Sciatic nerve (tissue), 2 donors: ENCODE measurements around the gene CEP85. TPM values are rescaled to one million over a fixed set of nuclear protein-coding genes. Genes with fewer than 3 reads are reported as not detected.

Experiments used
- ATAC-seq: fragments of 200-7000 bp; cut with Tn5 transposase; one replicate; pipeline ENCODE4 v1.9.1; 2020; ENCODE audit warnings: mild to moderate bottlenecking, moderate library complexity
- DNase-seq: peaks from one replicate; pipeline ENCODE4 v3.0.0-alpha.2; 2020; ENCODE audit warnings: low spot score
- intact Hi-C: fragments of 100-400 bp; cut with DNase I; formaldehyde crosslinking; loops from one replicate; pipeline ENCODE4 v1.14.2; 2022
- total RNA-seq: library from RNA; stranded (reverse); fragmentation: NEBNext Ultra II Directional; extraction: Animal tissue kit (Norgen Biotek cat#: 25700); gene quantifications from one replicate; pipeline ENCODE4 v1.2.1, GENCODE V29; 2021
- donor health status: DM: no; HTN: no; CAD: no.
- donor health status: DM: no; HTN: no; CAD: no.

The CEP85 gene, protein sequence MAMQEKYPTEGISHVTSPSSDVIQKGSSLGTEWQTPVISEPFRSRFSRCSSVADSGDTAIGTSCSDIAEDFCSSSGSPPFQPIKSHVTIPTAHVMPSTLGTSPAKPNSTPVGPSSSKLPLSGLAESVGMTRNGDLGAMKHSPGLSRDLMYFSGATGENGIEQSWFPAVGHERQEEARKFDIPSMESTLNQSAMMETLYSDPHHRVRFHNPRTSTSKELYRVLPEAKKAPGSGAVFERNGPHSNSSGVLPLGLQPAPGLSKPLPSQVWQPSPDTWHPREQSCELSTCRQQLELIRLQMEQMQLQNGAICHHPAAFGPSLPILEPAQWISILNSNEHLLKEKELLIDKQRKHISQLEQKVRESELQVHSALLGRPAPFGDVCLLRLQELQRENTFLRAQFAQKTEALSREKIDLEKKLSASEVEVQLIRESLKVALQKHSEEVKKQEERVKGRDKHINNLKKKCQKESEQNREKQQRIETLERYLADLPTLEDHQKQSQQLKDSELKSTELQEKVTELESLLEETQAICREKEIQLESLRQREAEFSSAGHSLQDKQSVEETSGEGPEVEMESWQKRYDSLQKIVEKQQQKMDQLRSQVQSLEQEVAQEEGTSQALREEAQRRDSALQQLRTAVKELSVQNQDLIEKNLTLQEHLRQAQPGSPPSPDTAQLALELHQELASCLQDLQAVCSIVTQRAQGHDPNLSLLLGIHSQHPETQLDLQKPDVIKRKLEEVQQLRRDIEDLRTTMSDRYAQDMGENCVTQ
- total RNA-seq, result 17.6 TPM

DNA sequence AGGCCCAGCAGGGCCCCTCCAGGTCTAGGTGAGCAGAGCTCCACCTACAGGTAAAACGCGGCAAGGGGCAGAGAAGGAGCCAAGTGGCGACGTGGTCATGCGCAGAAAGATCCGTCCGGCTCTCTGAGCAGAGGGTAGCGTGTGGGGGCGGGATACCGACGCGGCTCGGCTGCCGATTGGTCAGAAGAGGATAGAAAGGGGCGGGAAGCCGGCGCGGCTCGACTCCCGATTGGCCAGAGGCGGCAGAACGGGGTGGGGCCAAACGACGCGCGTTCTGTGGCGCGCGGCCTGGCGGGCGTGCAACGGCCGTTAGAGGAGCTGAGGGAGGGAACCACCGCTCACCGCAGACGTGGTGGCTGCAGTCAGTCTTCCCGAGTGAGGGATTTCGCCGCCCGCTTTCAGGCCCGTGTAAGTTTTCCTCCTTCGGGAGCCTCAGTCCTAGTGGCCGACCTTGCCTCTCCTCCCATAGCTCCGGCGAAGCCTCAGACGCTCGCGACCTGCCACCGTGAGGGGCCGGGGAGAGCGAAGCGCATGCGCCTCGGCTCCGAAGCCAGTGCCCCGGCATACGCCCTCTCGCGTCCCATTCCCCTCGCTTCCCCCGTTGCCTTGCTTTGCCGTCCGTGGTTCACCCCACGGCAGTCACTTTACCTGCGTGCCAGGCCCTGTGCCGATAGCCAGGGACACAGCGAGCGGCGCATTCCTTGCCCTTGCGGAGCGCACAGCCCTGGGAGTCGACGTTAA, at the start of gene CEP85:
Gene CEP85 (plus strand): TSS at position 298 of the 741 bp plus-strand sequence. CDS start 5,584 bp downstream, outside the sequence.
- ATAC-seq (peak; percentile 100), DNase-seq (peak; percentile 99)
- intact Hi-C loops, result no loop called here

DNA sequence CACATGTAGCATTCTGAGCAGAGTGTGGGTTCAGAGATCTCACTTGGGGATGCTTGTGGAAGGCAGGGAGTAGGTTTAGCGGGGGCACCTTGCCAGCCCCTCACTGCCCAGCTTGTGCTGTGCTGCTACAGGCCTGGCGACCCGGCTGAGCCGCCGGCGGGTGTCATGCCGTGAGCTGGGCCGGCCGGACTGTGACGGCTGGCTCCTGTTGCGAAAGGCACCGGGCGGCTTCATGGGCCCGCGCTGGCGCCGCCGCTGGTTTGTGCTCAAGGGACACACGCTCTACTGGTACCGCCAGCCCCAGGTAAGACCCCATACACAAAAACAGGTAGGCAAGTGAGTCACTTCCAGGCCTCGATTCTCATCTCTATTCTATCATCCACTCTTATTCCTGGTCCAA, 49.1 kb upstream of the CEP85 start:
- intact Hi-C loops, result no loop called here
- no peak for ATAC-seq
- no peak for DNase-seq

DNA sequence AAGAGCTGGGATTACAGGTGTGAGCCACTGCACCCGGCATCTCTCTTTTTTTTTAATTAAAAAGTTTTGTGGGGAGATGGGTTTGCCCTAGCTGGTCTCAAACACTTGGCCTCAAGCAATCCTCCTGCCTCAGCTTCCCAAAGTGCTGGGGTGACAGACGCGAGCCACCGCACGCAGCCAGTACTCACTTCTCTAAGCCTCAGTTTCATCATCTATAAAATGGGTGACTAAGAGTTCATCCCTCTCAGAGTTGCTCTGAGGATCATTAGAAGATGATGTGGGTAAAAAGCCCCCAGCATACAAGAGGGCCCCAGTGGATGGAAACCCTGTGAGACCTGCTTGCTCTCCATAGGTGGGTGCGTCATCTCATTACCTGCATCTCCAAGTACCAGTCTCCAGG, 46.1 kb upstream of the CEP85 start:
- DNase-seq (no peak), ATAC-seq (no peak)
- intact Hi-C loops, result no loop called here

DNA sequence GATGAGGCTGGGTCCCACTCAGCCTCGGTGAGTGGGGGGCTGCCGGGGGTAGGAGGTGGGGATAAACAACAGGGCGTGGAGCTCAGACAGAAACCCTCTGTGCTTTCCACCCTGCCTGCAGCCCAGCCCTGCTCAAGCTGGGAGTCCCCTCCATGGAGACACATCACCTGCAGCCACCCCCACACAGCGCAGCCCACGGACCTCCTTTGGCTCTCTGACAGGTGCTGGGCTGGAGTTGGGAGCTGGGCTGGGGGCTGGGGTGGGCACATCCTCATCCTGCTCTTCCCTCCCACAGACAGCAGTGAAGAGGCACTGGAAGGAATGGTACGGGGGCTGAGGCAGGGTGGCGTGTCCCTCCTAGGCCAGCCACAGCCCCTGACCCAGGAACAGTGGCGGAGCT, 45.5 kb upstream of the CEP85 start:
- ATAC-seq (peak; percentile 17), DNase-seq (no peak)
- intact Hi-C loops, result no loop called here

DNA sequence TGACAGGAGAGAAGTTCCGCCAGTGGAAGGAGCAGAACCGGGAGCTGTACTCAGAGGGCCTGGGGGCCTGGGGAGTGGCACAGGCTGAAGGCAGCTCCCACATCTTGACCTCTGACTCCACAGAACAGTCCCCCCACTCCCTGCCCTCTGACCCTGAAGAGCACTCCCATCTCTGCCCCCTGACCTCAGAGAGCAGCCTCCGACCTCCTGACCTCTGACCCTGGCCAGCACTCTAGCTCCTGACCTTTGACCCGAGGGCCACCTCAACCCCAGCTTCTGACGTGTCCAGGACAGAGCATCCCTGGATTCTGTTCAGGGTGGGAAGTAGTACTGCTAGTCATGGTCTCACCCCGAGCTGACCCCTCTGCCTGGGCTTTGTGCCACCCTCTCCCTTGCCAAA, 44.7 kb upstream of the CEP85 start:
- intact Hi-C loops, result no loop called here
- DNase-seq (no peak), ATAC-seq (no peak)

DNA sequence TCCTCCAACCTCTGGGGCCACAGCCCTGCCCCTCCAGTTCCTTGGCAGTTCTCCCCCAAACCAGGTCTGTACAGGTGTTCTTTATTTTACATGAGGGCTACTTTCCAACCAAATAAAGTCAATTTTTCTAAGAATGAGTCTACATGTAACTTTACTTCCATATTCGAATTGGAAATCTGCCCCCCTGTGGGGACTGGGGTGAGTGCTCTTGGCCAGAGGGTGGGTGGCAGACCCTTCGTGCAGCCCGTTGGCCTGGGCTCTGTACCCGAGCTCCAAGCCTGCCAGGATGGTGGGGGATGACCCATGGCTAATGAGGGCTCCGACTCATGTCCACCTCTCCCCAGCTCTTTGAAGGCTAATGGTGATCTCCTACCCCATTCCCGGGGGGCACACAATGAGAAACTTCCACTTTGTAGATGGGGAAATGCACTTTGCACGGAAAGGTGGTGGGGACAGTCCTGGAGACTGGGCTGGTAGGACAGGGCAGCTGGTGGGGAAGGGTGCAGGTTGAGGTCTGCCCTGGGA, 44.2 kb upstream of the CEP85 start:
- intact Hi-C loops, result no loop called here
- ATAC-seq (no peak), DNase-seq (no peak)

DNA sequence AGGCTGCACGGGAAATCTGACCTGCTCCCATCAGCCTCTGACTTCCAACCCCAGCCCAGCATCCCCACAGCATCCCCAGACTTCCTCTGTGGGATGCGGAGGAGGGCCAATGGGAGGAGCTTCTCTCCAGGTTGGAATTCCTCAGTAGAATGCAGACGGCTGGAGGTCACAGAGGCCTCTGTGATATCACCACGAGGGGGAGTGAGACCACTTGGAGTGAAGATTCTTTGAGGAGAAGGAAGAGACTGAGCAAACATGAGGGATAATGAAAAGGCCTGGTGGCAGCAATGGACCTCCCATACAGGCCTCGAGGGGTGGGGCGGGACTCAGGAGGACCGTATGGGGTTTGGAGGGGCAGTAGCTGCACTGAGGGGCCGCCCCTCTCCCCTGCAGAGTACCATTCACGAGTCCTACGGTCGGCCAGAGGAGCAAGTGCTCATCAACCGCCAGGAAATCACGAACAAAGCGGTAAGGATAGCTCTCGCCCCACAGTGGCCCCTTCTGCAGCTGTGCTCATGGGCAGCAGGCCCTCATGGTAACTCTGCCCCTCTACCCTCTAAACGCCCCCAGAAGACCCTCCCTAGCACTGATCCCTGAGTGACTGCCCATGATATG, 43.5 kb upstream of the CEP85 start, which contains the start of gene CATSPER4:
Gene CATSPER4 (plus strand): TSS at position 230 of the 615 bp plus-strand sequence. CDS start 26 bp downstream, at position 256.
- no peak for ATAC-seq
- intact Hi-C loops, result no loop called here

DNA sequence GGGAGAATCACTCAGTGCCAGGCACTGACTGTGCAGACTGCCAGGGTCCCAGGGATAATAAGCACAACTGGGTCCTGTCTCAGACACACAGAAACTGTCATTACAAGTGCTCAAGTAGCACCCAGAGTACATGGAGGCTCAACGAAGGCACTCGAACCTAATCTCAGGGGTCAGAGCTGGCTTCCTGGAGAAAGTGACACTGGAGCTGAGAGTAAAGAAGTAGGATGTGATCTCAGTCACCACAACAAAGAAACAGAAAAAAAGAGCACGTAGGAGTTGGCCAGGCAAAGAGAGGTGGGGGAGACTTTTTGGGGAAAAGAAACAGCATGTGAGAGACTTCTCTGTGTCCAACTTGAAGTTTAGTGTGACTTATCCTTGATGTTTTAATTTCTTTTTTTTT, 42.3 kb upstream of the CEP85 start:
- intact Hi-C loops, result no loop called here
- ATAC-seq, result no peak
- DNase-seq, result no peak

More for the DNA sequence above, 43.5 kb upstream of the CEP85 start, which contains the start of gene CATSPER4:
- DNase-seq, result no peak

DNA sequence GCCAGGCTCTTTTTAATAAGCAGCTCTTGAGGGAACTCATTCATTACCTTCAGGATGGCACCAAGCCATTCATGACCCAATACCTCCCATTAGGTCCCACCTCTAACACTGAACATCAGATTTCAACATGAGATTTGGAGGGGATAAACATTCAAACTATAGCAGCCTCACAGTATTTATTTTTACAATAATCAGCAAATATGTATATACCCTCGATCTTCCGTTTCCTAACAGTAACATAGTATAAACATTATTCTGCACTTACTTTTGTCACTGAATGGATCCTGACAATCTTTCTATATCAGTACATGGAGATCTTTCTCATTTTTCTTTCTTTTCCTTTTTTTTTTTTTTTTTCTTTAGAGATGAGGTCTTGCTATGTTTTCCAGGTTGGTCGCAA, 38.2 kb upstream of the CEP85 start:
- intact Hi-C loops, result no loop called here
- DNase-seq (no peak), ATAC-seq (no peak)

DNA sequence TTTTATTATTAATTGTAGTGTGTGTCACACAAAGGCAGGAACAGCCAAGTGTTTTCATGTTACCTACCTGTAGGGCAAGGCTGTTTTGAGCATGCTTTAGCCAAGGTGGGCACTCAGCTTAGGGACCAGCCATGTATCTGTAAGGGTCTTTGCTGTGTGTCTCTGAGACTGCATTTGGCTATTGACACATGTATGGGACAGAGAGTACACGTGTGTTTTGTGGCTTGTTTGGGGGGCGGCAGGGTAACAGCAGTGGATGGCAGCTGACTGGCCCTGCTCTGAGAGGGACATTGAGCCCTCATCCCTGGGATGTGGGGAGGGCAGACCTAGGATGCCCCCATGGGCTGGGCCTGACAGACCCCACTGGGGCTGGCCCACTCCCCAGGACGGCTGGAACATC, 36.7 kb upstream of the CEP85 start:
- no peak for ATAC-seq
- no peak for DNase-seq
- intact Hi-C loops, result no loop called here

DNA sequence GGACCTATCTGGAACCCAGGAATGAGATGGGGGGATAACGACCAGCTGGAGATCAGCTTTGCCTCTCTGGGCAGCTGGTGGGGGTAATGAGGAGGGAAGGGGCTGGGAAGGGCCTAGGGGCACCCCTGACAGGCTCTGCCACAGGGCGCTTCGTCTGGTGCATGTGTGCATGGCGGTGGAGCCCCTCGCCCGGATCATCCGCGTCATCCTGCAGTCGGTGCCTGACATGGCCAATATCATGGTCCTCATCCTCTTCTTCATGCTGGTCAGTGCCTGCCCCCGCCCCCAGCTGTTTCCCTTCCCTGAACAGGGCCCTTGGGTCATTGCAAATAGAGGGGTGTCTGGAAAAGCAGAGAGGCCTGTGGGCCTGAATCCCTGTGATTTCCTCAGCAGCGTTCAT, 36.2 kb upstream of the CEP85 start:
- ATAC-seq, result no peak
- DNase-seq, result no peak
- intact Hi-C loops, result no loop called here

DNA sequence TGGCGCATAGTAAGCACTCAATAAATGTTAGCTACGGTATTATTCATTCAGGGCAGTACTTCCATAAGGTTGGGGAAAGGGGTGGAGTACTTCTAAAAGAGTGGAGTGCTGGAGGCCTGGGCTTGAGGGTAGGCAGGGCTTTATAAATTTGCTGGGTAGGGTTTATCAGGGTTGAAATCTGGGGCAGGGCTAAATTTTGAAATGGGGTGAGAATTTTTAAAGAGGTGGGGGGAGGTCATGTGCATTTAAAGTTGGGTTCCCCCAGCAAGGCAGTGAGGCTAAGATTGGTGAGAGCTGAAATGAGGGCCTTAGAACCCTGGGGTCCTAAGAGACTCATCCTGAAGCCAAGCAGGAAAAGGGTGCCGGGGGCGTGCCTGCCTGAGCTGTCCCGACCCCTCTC, 33.6 kb upstream of the CEP85 start:
- intact Hi-C loops, result loop anchor here (5.0 kb wide), 1 partner anchor 1268 kb away; the partner anchor contains the start of gene RUNX3
- no peak for ATAC-seq
- DNase-seq, result no peak

DNA sequence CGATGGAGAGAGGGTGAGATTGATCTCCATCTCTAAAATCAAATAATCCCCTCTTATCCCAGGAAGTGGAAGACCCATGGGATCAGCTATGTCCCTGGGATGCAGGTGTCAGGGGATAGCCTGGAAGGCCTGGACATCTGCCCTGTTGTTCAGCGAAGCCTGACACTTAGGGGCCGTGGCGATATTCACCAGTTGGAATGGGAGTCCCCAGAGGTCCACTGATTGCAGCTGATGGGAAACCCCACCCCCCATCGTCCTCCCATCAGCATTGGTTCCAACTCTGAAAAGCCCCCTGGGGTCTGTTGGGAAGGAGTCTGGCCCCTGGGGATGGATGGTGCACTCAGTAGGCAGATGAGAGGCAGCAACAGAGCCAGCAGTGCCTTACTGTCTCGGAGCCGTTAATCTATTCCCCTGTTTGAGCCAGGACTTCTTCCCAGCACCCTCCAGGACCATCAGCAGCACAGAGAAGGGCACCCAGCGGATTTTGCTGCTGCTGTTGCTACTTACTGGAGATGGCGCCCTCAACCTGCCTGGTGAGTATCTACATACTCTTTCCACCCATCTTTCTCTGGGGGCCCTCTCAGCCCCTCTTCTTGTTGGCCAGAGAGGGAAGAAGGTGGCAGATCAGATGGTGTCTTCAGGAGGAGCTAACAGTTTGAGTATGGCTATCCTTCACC, 30.2 kb upstream of the CEP85 start:
- DNase-seq (no peak), ATAC-seq (no peak)
- intact Hi-C loops, result loop anchor here (5.0 kb wide), 1 partner anchor 1271 kb away; the partner anchor contains the start of gene RUNX3

DNA sequence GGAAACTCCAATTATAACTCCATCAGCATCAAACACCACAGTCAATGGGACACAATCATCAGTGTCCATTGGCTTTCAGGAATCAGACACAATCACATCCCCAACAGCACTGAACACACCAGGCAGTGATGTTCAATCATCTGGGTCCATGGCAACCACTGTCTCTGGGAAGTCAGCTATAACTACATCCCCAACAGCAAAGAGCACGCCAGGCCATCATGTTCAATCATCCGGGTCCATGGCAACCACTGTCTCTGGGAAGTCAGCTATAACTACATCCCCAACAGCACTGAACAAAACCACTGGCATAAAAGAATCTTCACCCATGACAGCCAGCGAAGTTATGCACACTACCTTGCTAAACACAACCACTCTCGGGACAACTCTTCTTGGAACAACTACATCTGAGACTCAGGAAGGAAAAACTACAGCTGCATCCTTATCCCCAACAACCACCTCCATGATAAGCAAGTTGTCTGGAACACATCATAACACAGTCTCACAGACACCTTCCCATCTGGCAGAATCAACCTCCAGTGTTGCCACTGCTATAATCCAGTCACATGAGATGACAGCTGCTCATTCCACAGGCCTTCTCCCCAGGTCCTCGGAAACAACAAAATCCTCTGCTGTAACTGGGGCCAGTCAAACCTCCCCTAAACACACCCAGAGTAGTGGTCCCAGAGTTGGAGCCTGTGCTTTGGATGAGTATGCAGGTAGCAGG, 23.7 kb upstream of the CEP85 start:
- DNase-seq, result no peak
- no peak for ATAC-seq
- intact Hi-C loops, result no loop called here

DNA sequence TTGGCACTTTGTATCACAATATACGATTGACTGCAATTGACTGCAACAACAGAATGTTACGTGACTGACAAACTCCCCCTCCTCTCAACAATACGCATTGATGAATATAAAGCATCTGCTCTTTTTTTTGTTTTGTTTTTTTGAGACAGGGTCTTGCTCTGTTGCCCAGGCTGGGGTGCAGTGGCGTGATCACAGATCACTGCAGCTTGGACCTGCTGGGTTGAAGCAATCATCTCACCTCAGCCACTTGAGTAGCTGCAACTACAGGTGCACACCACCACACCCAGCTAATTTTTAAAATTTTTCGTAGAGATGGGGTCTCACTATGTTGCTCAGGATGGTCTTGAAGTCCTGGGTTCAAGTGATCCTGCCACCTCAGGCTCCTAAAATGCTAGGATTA, 21.3 kb upstream of the CEP85 start:
- intact Hi-C loops, result no loop called here
- DNase-seq, result no peak
- ATAC-seq, result no peak

DNA sequence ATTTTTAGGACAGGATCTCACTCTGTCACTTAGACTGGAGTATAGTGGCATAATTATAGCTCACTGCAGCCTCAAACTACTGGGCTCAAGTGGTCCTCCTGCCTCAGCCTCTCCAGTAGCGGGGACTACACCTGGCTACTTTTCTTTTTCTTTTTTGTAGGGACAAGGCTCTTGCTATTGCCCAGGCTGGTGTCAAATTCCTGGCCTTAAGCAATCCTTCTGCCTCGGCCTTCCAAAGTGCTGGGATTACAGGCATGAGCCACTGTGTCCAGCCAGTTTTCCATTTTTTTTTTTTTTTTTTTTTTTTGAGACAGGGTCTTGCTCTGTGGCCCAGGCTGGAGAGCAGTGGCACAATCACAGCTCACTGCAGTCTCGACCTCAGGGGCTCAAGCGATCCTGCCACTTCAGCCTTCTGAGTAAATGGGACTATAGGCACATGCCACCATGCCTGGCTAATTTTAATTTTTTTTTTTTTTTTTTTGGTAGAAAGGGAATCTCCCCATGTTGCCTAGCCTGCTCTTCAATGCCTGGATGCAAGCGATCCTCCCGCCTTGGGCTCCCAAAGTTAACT, 20.6 kb upstream of the CEP85 start:
- no peak for DNase-seq
- no peak for ATAC-seq
- intact Hi-C loops, result no loop called here

DNA sequence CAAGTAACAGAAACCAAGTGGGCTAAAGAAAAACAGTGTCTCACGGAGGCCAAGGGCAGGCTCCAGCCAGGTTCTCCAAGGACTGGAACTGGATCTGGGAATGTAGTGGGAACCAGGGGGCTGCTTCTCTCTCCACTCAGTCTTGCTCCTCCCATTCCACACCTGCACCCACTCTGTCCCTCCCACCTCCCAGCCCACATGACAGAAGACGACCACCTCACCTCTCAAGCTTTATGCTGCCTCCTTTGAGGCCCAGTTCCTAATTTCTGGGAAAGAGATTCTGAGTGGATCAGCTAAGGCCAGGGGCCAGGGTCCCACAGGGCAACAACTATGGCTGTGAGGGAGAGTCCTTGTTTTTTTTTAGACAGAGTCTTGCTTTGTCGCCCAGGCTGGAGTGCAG, 18.8 kb upstream of the CEP85 start:
- no peak for ATAC-seq
- intact Hi-C loops, result no loop called here
- no peak for DNase-seq
